NCI-H69 (cell line): ENCODE measurements around the gene NR1D1.

Experiments
- DNase-seq: peaks from one replicate; lab custom pipeline; 2025; lab: John Stamatoyannopoulos, UW

Gene NR1D1

GRCh38 chr17:40097087-40097486, 3.3 kb downstream of the NR1D1 start:
- DNase-seq, result no peak

- DNase-seq, result no peak
Measured at GRCh38 chr17:40095944-40096791, 4.2 kb downstream of the NR1D1 start.

- DNase-seq, result no peak
Measured at GRCh38 chr17:40095351-40095943, 4.9 kb downstream of the NR1D1 start.

- no peak for DNase-seq
Measured at GRCh38 chr17:40094874-40095273, 5.5 kb downstream of the NR1D1 start.

- no peak for DNase-seq
Measured at GRCh38 chr17:40093580-40094201, 6.7 kb downstream of the NR1D1 start.

GRCh38 chr17:40093005-40093579, 7.3 kb downstream of the NR1D1 start:
- no peak for DNase-seq

- DNase-seq, result no peak
Measured at GRCh38 chr17:40092581-40092980, 7.8 kb downstream of the NR1D1 start.

GRCh38 chr17:40091691-40092397, 8.5 kb downstream of the NR1D1 start:
- DNase-seq, result no peak

- DNase-seq, result no peak
Measured at GRCh38 chr17:40090237-40091119, 9.9 kb downstream of the NR1D1 start.

- DNase-seq, result no peak
Measured at GRCh38 chr17:40089077-40089895, 11.1 kb downstream of the NR1D1 start.

GRCh38 chr17:40087903-40088718, 12.3 kb downstream of the NR1D1 start:
- DNase-seq, result no peak

- DNase-seq, result no peak
Measured at GRCh38 chr17:40087049-40087794, 13.2 kb downstream of the NR1D1 start.

- DNase-seq, result peak; percentile 43
Measured at GRCh38 chr17:40086150-40087044, 14.0 kb downstream of the NR1D1 start.

GRCh38 chr17:40084477-40084876, 15.9 kb downstream of the NR1D1 start:
- no peak for DNase-seq

GRCh38 chr17:40079545-40079944, 20.8 kb downstream of the NR1D1 start:
- no peak for DNase-seq

GRCh38 chr17:40076591-40076990, 23.8 kb downstream of the NR1D1 start:
- no peak for DNase-seq

GRCh38 chr17:40075942-40076498, 24.4 kb downstream of the NR1D1 start:
- DNase-seq, result no peak
